ENCODE results near the gene SP9. TPM values are rescaled to one million over a fixed set of nuclear protein-coding genes. Genes with fewer than 3 reads are reported as not detected.

SP9 gene
- total and polyA plus RNA-seq, 2 experiments from 2014 or later: not detected

Other genes with a start within 250 kb of the SP9 start
- 91.4 and 94.0 TPM in 2 replicates for gene OLA1, start 86.4 kb upstream of the SP9 start, total RNA-seq
- 140 and 150 TPM in 2 replicates for gene OLA1, start 86.4 kb upstream of the SP9 start, polyA plus RNA-seq
- gene SCRN3, start 60.8 kb downstream of the SP9 start, total RNA-seq: 38.5 and 42.1 TPM in 2 replicates
- gene SCRN3, start 60.8 kb downstream of the SP9 start, polyA plus RNA-seq: 23.5 and 35.0 TPM in 2 replicates
- gene GPR155, start 152.1 kb downstream of the SP9 start, total RNA-seq: 2.7 and 4.0 TPM in 2 replicates
- 7.9 and 8.5 TPM in 2 replicates for gene GPR155, start 152.1 kb downstream of the SP9 start, polyA plus RNA-seq

Measured in cardiac muscle cell (in vitro differentiated cells and primary cell).